SK-N-SH (cell line): ENCODE data around the gene CA5A. TPM values are rescaled to one million over a fixed set of nuclear protein-coding genes. Genes with fewer than 3 reads are reported as not detected.

Source experiments
- CTCF ChIA-PET: fragments of 300-600, 350-600 bp; formaldehyde crosslinking; extraction: SDS; loops from one replicate; lab custom pipeline; 2021; lab: Yijun Ruan, JAX
- POLR2A ChIA-PET: fragments of 350-600 bp; sonication (Branson Sonifier 250); formaldehyde crosslinking; extraction: SDS; loops from one replicate; lab custom pipeline; 2020; ENCODE audit warnings: antibody characterized with exemption, inconsistent platforms; lab: Yijun Ruan, JAX
- DNase-seq: peaks from one replicate; pipeline ENCODE4 v3.0.0; 2012
- H2AFZ ChIP-seq: fragments of 200-600 bp; sonication (generic); 2 replicates; pipeline ENCODE4 v1.8.1; 2016; ENCODE audit warnings: antibody characterized with exemption, mild to moderate bottlenecking, low read depth
- H3F3A ChIP-seq: fragments of 200-600 bp; sonication (generic); replicated peaks from 2 replicates; pipeline ENCODE3; 2016; ENCODE audit warnings: antibody characterized with exemption, mild to moderate bottlenecking; ENCODE audit not compliant: insufficient read depth
- H3K27ac ChIP-seq, 2 experiments: fragments of 200-500 bp in 1 of 2; fragments of 200-600 bp in 1 of 2; sonication (Bioruptor generic) in 1 of 2; sonication (generic), shearing (Covaris generic) in 1 of 2; 2 replicates each; pipeline versions ENCODE4 v1.5.1 to v1.6.1; 2014 to 2016; ENCODE audit warnings: low read depth in 2 of 2, inconsistent platforms in 1 of 2, low read length in 1 of 2, mild to moderate bottlenecking in 1 of 2, mixed read lengths in 1 of 2
- H3K27me3 ChIP-seq: fragments of 200-600 bp; sonication (generic), shearing (Covaris generic); 2 replicates; pipeline ENCODE4 v1.6.1; 2016; ENCODE audit warnings: mixed run types; ENCODE audit not compliant: insufficient read depth
- H3K36me3 ChIP-seq, 2 experiments: fragments of 200-500 bp in 1 of 2; fragments of 200-600 bp in 1 of 2; sonication (Bioruptor generic) in 1 of 2; sonication (generic) in 1 of 2; replicated peaks in 1 of 2; 2 replicates each; pipeline versions ENCODE3 to v1.5.1; 2014 to 2016; ENCODE audit warnings: low read length in 1 of 2, mild to moderate bottlenecking in 1 of 2; ENCODE audit not compliant: insufficient read depth in 2 of 2, control insufficient read depth in 1 of 2
- H3K4me1 ChIP-seq, 2 experiments: fragments of 200-500 bp in 1 of 2; fragments of 200-600 bp in 1 of 2; sonication (Bioruptor generic) in 1 of 2; sonication (generic), shearing (Covaris generic) in 1 of 2; 2 replicates each; pipeline versions ENCODE4 v1.5.1 to v1.6.1; 2014 to 2016; ENCODE audit warnings: low read depth in 1 of 2, low read length in 1 of 2, mixed run types in 1 of 2; ENCODE audit not compliant: insufficient read depth in 2 of 2, control insufficient read depth in 1 of 2
- H3K4me2 ChIP-seq: fragments of 200-600 bp; sonication (generic), shearing (Covaris generic); 2 replicates; pipeline ENCODE4 v1.6.1; 2017; ENCODE audit warnings: mixed run types
- H3K4me3 ChIP-seq, 2 experiments: fragments of 200-500 bp in 1 of 2; fragments of 200-600 bp in 1 of 2; sonication (Bioruptor generic) in 1 of 2; sonication (generic), shearing (Covaris generic) in 1 of 2; 2 replicates each; pipeline versions ENCODE4 v1.5.1 to v1.8.1; 2014 to 2016; ENCODE audit warnings: low read depth in 2 of 2, inconsistent platforms in 1 of 2, low read length in 1 of 2, mild to moderate bottlenecking in 1 of 2, mixed read lengths in 1 of 2, moderate library complexity in 1 of 2
- H3K79me2 ChIP-seq: fragments of 200-600 bp; sonication (generic); 2 replicates; pipeline ENCODE4 v1.8.1; 2017; ENCODE audit warnings: mild to moderate bottlenecking; ENCODE audit not compliant: insufficient read depth
- H3K9ac ChIP-seq: fragments of 200-600 bp; sonication (generic); 2 replicates; pipeline ENCODE4 v1.6.1; 2017; ENCODE audit warnings: mixed run types
- H3K9me2 ChIP-seq: fragments of 200-600 bp; sonication (generic); 2 replicates; pipeline ENCODE4 v1.6.1; 2017; ENCODE audit warnings: mixed run types
- H3K9me3 ChIP-seq: fragments of 200-600 bp; sonication (generic); 2 replicates; pipeline ENCODE4 v1.6.1; 2017; ENCODE audit warnings: mixed run types, mild to moderate bottlenecking, moderate library complexity
- H4K20me1 ChIP-seq: fragments of 200-600 bp; sonication (generic); 2 replicates; pipeline ENCODE4 v1.6.1; 2017; ENCODE audit warnings: mild to moderate bottlenecking, mixed run types; ENCODE audit not compliant: insufficient read depth
- ELF1 ChIP-seq: IDR thresholded peaks from 2 replicates; pipeline ENCODE4 v1.4.0; 2012
- EP300 ChIP-seq, 2 experiments: IDR thresholded peaks; 2 replicates each; pipeline versions ENCODE4 v1.4.0 to v1.6.1; 2012; ENCODE audit warnings: borderline replicate concordance in 1 of 2, low read depth in 1 of 2, low read length in 1 of 2
- EZH2phosphoT487 ChIP-seq: fragments of 200-600 bp; sonication (generic); IDR thresholded peaks from 2 replicates; pipeline ENCODE4 v1.6.1; 2017; ENCODE audit warnings: low read depth, mixed run types, mild to moderate bottlenecking, antibody characterized with exemption, moderate library complexity, borderline replicate concordance
- FOSL2 ChIP-seq: IDR thresholded peaks from 2 replicates; pipeline ENCODE4 v1.4.0; 2012; ENCODE audit warnings: low read depth, mild to moderate bottlenecking, moderate library complexity, borderline replicate concordance
- FOXM1 ChIP-seq: IDR thresholded peaks from 2 replicates; pipeline ENCODE4 v1.4.0; 2012; ENCODE audit warnings: low read depth, mild to moderate bottlenecking
- GABPA ChIP-seq: IDR thresholded peaks from 2 replicates; pipeline ENCODE4 v1.4.0; 2012; ENCODE audit warnings: low read depth, mild to moderate bottlenecking
- GATA2 ChIP-seq: sonication (generic); formaldehyde crosslinking; IDR thresholded peaks from 2 replicates; pipeline ENCODE4 v1.5.0; 2020; ENCODE audit warnings: mild to moderate bottlenecking, missing genetic modification reagents
- MAX ChIP-seq: IDR thresholded peaks from 2 replicates; pipeline ENCODE4 v1.4.0; 2012; ENCODE audit warnings: low read depth
- MXI1 ChIP-seq: IDR thresholded peaks from 2 replicates; pipeline ENCODE4 v1.6.1; 2012; ENCODE audit warnings: mild to moderate bottlenecking, low read depth, low read length, improper control_type of control experiment
- NFIC ChIP-seq: IDR thresholded peaks from 2 replicates; pipeline ENCODE4 v1.4.0; 2012; ENCODE audit warnings: borderline replicate concordance
- POLR2AphosphoS5 ChIP-seq: IDR thresholded peaks from 2 replicates; pipeline ENCODE4 v1.6.1; 2012; ENCODE audit warnings: low read depth, low read length
- RAD21 ChIP-seq: IDR thresholded peaks from 2 replicates; pipeline ENCODE4 v1.6.1; 2012; ENCODE audit warnings: mild to moderate bottlenecking, low read length
- SIN3A ChIP-seq: IDR thresholded peaks from 2 replicates; pipeline ENCODE4 v1.6.1; 2012; ENCODE audit warnings: low read depth, mild to moderate bottlenecking, low read length, moderate library complexity, borderline replicate concordance
- TAF1 ChIP-seq: IDR thresholded peaks from 2 replicates; pipeline ENCODE4 v1.6.1; 2012; ENCODE audit warnings: low read depth, mild to moderate bottlenecking, low read length, moderate library complexity, borderline replicate concordance
- WGBS: methylation state at CpG from one replicate; pipeline ENCODE4 v1.1.6; 2017; ENCODE audit warnings: low lambda C conversion rate; 5-methylcytosine and 5-hydroxymethylcytosine counted together
- polyA plus RNA-seq, 3 experiments: library from polyadenylated mRNA; depleted of rRNA; stranded (reverse); fragments of >200 nt; gene quantifications; 2 replicates each; pipeline ENCODE4 v1.2.3, GENCODE V29; 2012
- TF ChIP-seq, protein P1 (sequence below): fragments of 200-600 bp; sonication (generic); IDR thresholded peaks from 2 replicates; pipeline ENCODE4 v1.6.1; 2017; ENCODE audit warnings: antibody characterized with exemption, mild to moderate bottlenecking, moderate library complexity

Gene CA5A
- polyA plus RNA-seq, 1 of the 3 experiments (the other 2 are of a cell fraction) = not detected

DNA sequence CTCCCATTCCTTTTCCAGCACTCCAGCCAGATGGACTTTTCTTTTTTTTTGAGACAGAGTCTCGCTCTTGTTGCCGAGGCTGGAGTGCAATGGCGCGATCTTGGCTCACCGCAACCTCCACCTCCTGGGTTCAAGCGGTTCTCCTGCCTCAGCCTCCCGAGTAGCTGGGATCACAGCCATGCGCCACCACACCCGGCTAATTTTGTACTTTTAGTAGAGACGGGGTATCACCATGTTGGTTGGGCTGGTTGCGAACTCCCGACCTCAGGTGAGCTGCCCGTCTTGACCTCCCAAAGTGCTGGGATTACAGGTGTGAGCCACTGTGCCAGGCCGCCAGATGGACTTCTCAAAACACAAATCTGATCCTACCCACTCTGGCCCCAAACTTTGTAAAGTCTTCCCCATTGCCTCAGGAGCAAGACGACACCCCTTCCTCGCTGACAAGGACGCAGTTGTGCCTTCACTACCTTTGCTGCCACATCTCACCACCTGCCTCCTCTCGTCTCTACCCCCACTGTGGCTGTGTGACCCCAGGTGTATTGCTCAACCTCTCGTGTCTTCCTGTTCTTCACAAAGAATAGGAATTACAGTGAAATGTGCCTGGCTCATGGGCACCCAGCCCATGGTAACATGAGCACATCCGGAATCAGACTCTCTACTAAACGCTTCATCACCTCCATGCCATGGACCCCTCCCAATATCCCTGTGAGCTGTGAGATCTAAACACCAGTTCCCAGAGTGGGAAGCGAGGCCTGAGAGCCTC lies 11.2 kb upstream of the CA5A start (continued):
- TF ChIP-seq, protein P1, sequence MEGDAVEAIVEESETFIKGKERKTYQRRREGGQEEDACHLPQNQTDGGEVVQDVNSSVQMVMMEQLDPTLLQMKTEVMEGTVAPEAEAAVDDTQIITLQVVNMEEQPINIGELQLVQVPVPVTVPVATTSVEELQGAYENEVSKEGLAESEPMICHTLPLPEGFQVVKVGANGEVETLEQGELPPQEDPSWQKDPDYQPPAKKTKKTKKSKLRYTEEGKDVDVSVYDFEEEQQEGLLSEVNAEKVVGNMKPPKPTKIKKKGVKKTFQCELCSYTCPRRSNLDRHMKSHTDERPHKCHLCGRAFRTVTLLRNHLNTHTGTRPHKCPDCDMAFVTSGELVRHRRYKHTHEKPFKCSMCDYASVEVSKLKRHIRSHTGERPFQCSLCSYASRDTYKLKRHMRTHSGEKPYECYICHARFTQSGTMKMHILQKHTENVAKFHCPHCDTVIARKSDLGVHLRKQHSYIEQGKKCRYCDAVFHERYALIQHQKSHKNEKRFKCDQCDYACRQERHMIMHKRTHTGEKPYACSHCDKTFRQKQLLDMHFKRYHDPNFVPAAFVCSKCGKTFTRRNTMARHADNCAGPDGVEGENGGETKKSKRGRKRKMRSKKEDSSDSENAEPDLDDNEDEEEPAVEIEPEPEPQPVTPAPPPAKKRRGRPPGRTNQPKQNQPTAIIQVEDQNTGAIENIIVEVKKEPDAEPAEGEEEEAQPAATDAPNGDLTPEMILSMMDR = no peak
- TF ChIP-seq FOXM1 (no peak), TAF1 (no peak), MXI1 (no peak)

DNA sequence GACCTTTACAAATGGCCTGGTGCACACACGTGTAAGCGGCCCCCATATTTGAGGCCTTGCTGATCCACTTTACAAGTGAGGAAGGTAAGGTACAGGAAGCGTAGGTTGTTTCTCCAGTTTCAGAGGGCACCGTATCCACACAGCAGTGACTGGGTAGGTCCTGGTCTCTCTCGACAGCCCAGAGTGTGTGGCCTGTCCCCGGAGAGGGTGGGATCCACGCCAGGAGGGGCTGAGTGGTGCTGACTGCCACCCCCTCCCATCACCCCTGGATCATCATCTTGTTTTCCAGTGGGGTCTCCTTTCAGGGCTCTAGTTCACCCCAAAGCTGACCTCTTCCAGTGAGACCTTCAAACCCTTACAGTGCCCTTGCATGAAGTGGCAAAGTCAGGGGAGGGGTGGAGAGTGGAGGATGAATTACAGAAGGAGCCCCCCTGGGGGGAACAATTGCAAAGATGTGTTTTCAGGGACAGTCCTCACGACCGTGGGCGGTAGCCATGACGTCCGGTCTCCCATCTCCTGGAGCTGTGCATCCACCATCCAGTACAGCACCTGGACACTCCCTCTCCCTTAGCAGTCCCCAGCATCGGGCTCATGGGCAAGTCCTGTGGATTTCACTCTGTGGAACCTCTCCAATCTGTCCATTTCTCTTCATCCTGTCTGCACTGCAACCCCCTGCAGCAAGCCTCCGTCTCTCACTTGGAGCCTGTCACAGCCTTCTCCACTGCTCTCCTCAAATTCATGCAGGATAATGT lies 10.4 kb upstream of the CA5A start:
- CTCF ChIA-PET = no interaction called here

More for the DNA sequence above, 10.4 kb upstream of the CA5A start:
- POLR2A ChIA-PET = no interaction called here
- Histone ChIP-seq H3K27me3 (no peaks in the 10 kb centered on the region), H3K36me3 (no peaks in the 10 kb centered on the region), H3K79me2 (peaks cover 2% of the 10 kb centered on the region), H3K9me3 (no peaks in the 10 kb centered on the region), H3K27ac (no peak overlapping the region), H3K4me1 (peaks cover 0 to 14% of the 10 kb centered on the region in 2 experiments; a peak in 1 of 4 replicates), H4K20me1 (no peaks in the 10 kb centered on the region), H3K4me3 (no peak overlapping the region), H2AFZ (no peak overlapping the region), H3K4me2 (no peak overlapping the region), H3F3A (no peaks in the 10 kb centered on the region), H3K9me2 (no peaks in the 10 kb centered on the region), H3K9ac (no peak overlapping the region)
- no peak for DNase-seq
- WGBS = 90% methylated on average over 14 of the region's 14 CpGs
- no peak for TF ChIP-seq NFIC
- no peak for TF ChIP-seq EZH2phosphoT487
- TF ChIP-seq FOXM1 = no peak
- no peak for TF ChIP-seq FOSL2
- TF ChIP-seq POLR2AphosphoS5 = no peak
- TF ChIP-seq EP300 (IDR thresholded peaks at IDR 0.05; ENCODE audit: borderline replicate concordance in 1 of 2, low read depth in 1 of 2, low read length in 1 of 2) = no peak
- TF ChIP-seq SIN3A = no peak
- no peak for TF ChIP-seq ELF1
- TF ChIP-seq GATA2 (CRISPR knock-in tag) = no peak
- no peak for TF ChIP-seq GABPA
- TF ChIP-seq MAX = no peak
- TF ChIP-seq RAD21 = no peak
